ENCODE measurements around the gene BTNL9.

GRCh38 chr5:181047288-181047687 lies 7.2 kb downstream of the BTNL9 start:
- TF ChIP-seq POLR2A (IDR thresholded peaks at IDR 0.05), result no peak
- TF ChIP-seq, protein P1, sequence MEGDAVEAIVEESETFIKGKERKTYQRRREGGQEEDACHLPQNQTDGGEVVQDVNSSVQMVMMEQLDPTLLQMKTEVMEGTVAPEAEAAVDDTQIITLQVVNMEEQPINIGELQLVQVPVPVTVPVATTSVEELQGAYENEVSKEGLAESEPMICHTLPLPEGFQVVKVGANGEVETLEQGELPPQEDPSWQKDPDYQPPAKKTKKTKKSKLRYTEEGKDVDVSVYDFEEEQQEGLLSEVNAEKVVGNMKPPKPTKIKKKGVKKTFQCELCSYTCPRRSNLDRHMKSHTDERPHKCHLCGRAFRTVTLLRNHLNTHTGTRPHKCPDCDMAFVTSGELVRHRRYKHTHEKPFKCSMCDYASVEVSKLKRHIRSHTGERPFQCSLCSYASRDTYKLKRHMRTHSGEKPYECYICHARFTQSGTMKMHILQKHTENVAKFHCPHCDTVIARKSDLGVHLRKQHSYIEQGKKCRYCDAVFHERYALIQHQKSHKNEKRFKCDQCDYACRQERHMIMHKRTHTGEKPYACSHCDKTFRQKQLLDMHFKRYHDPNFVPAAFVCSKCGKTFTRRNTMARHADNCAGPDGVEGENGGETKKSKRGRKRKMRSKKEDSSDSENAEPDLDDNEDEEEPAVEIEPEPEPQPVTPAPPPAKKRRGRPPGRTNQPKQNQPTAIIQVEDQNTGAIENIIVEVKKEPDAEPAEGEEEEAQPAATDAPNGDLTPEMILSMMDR (IDR thresholded peaks at IDR 0.05 in 4 of 5, conservative IDR thresholded peaks at IDR 0.05 in 1 of 5), result no peak
